Limb (tissue), 2 donors: ENCODE results near the gene IL27RA.

Source experiments
- DNase-seq, 2 donors: peaks; one replicate each; pipeline ENCODE4 v3.0.0-alpha.2; 2016; ENCODE audit errors: extremely low spot score in 2 of 2

IL27RA gene

GRCh38 chr19:14085309-14085995, 53.9 kb downstream of the IL27RA start, which contains the start of gene C19orf67:
Gene C19orf67 (minus strand): TSS chr19:14085783. CDS start chr19:14085627, 156 bp downstream.
- no peak for DNase-seq

GRCh38 chr19:14086098-14086497, 54.5 kb downstream of the IL27RA start:
- no peak for DNase-seq

- DNase-seq: no peak
These were observed 57.3 kb downstream of the IL27RA start for GRCh38 chr19:14088634-14089411.

- no peak for DNase-seq
These were observed 57.8 kb downstream of the IL27RA start for GRCh38 chr19:14089412-14089661.

GRCh38 chr19:14089662-14090508, 58.3 kb downstream of the IL27RA start:
- peak in 1 of 2 donors; percentile 74 for DNase-seq

- peak; percentile 90 to 94 for DNase-seq
These were observed 59.0 kb downstream of the IL27RA start, which contains the start of gene SAMD1 for GRCh38 chr19:14090509-14091080. Gene SAMD1 (minus strand): TSS chr19:14090751.

- peak; percentile 68 to 82 for DNase-seq
These were observed 59.7 kb downstream of the IL27RA start for GRCh38 chr19:14091081-14091812.

- no peak for DNase-seq
These were observed 60.4 kb downstream of the IL27RA start for GRCh38 chr19:14091813-14092462.

GRCh38 chr19:14093117-14093823, 61.7 kb downstream of the IL27RA start:
- no peak for DNase-seq

- DNase-seq: no peak
These were observed 63.3 kb downstream of the IL27RA start for GRCh38 chr19:14094854-14095253.

- DNase-seq: no peak
These were observed 64.9 kb downstream of the IL27RA start for GRCh38 chr19:14096272-14096992.

GRCh38 chr19:14097532-14098151, 66.1 kb downstream of the IL27RA start:
- DNase-seq: no peak

- DNase-seq: no peak
These were observed 69.5 kb downstream of the IL27RA start for GRCh38 chr19:14101003-14101545.

- DNase-seq: no peak
These were observed 70.6 kb downstream of the IL27RA start for GRCh38 chr19:14102102-14102696.

- no peak for DNase-seq
These were observed 71.2 kb downstream of the IL27RA start for GRCh38 chr19:14102756-14103155.
